Measurements from ENCODE around the gene CAMK1D.

DNA sequence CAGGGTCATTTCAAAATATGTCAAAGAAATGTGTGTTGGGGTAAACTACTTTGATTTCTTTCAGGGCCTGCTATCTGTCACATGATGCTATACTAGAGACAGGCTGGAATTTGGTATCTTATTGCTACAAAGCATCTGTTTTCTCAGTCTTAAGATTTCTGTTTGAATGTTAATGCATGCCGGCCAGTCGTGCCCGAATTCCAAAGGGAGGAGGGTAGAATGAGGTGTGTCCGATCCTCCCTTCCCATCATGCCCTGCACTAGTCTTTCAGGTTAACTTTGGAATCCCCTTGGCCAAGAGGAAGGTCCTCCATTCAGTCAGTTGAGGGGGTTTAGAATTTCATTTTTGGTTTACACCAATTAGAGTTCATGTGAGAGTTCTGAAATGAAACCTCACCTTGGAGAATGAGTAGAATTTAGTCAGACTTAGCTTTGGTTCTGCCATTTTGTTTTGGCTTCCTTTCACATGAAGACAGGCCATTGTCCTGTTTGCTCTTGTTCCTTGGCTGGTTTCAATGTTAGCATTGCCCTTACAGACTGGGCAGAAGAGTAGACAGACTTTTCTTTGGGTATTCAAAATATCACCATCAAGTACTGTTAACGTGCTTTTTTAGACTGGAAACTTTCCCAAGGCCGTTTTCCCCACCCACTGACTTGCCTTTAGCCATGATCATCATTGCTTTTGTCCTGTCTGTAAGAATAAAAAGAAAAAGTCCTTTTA is 95.8 kb downstream of the CAMK1D start:
- TF ChIP-seq, protein P1, sequence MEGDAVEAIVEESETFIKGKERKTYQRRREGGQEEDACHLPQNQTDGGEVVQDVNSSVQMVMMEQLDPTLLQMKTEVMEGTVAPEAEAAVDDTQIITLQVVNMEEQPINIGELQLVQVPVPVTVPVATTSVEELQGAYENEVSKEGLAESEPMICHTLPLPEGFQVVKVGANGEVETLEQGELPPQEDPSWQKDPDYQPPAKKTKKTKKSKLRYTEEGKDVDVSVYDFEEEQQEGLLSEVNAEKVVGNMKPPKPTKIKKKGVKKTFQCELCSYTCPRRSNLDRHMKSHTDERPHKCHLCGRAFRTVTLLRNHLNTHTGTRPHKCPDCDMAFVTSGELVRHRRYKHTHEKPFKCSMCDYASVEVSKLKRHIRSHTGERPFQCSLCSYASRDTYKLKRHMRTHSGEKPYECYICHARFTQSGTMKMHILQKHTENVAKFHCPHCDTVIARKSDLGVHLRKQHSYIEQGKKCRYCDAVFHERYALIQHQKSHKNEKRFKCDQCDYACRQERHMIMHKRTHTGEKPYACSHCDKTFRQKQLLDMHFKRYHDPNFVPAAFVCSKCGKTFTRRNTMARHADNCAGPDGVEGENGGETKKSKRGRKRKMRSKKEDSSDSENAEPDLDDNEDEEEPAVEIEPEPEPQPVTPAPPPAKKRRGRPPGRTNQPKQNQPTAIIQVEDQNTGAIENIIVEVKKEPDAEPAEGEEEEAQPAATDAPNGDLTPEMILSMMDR (IDR thresholded peaks at IDR 0.05) = no peak
- no peak for TF ChIP-seq POLR2A (IDR thresholded peaks at IDR 0.05)
